D341Med (cell line): ENCODE measurements around the gene IL31RA.

ENCODE experiments used
- DNase-seq: peaks from one replicate; pipeline ENCODE4 v3.0.0; 2012; ENCODE audit warnings: low spot score

IL31RA gene

DNA sequence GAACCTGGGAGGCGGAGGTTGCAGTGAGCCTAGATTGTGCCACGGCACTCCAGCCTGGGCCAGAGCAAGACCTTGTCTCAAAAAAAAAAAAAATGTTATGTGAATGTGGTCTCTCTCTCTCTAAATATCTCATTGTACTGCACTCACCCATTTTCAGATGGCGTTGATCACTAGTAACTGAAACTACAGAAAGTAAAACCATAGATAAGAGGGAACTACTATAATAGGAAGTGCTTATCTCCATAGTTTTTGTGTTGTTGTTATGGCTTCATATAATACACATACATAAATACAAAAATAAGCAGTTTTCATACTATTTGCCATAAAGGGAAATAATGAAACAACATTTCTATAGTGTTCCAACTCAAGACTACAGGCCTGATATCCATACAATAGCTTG, 9.1 kb downstream of the IL31RA start:
- no peak for DNase-seq

DNA sequence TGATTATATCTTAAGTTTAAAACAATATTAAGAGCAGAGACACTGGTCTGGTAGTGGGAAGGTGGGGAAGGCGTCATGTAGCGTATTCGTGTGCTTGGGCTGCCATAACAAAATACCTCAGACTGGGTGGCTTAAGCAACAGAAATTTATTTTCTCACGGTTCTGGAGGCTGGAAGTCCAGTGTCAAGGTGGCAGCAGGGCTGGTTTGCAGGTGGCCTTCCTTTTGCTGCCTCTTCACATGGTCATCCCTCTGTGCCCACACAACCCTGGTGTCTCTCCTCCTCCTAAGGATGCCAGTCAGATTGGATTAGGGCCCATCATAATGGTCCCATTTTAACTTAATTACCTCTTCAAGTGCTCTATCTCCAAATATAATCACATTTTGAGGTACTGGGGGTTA, 9.6 kb downstream of the IL31RA start:
- DNase-seq: no peak

DNA sequence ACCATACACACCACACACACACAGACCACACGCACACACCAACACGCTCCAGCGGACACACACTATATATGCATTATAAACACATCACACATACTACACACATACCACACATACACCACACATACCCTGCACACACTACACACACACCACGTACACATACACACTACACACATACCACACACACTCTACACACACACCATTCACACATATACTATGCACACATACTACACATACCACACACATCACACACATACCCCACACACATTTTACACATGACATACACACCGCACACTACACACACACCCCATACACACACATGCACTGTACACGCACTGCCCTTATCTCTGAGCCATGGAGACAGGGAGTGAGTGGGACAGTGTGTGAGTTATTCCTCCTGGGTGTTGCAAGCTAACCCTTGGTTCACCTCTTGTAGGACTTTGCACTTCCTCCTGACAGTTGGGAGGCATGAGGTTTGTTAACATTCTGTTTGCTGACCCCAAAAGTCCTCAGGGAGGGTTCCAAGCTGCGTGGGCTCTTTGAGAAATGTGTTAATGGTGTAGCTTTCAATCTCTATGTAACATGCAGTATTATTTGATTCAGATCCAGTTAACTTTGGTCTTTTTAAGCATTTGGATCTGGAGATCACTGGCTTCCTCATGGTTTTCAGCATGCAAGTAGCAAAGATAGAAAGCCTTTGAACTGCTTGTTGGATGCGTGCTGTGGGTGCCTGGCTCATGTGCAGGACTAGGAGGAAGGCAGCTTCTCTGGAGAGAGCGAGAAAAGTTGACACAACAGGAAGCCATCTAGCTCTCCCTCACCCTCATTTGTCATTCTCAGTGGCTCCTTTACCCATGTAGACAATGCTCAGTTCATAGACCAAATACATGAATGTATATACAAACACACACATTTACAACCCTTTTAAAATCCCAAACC, 13.7 kb downstream of the IL31RA start:
- DNase-seq: no peak

DNA sequence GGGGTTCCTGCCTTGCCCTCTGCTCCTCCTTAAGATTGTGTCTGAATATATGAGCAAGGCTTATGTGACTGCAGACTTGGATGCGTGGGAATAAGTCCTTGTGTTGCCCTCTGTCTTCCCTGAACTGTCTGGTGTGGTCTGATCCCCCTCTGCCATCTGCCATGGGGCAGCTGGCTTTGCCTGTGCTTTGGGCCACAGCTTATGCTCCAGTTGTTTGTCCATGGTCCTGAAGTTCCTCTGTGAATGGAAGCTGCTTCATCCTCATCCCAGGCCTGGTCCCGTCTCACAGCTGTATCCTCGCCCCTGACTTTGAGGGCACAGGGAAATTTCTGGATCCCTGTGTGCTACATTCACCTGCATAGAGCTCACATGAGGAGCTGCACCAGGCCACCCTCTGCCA, 14.7 kb downstream of the IL31RA start:
- no peak for DNase-seq

DNA sequence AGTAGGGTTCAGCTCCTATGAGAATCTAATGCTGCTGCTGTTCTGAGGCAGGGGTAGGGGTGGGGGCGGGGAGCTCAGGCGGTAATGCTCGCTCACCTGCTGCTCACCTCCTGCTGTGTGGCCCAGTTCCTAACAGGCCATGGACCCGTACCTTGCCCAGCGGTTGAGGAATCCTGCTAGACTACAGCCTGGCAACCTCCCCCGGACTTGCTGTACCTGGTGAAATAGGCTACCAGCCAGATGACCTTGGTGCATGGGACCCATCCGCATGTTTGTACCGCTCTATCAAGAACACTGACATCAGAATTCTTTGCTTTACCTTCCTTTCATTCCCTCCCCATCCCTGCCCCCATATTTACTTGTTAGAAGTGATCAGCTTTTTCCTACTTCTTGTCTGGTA, 15.3 kb downstream of the IL31RA start:
- no peak for DNase-seq

DNA sequence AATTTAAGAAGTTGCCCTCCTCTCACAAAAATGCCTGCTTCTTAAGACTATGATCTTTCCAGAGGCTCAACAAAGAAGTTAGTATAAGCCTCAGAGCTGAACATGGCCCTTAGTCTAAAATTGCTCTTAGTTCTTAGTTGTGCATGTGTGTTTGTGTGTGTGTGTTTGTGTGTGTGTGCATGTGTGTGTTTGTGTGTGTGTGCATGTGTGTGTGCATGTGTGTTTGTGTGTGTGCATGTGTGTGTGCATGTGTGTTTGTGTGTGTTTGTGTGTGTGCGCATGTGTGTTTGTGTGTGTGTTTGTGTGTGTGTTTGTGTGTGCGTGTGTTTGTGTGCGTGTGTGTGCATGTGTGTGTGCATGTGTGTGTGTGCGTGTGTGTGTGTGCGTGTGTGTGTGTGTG, 15.8 kb downstream of the IL31RA start:
- DNase-seq: no peak

DNA sequence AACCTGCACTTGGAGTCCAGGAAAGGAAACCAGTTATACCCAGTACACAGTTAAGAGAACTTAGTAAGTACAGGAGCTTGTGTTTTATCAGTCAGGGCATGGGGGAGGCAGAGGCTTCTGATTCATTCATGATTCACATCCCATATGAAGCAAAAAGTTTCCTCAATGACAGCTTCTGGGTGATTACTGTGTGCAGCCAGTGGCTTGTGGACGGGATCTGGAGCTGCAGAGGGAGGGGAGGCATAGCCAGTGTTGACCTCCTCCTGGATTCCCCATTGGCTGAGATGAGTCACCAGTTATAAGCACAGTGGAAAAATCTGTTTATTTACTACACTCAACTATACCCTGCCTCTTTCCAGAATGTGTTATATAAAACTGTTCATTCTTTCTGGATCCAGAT, 17.7 kb downstream of the IL31RA start:
- DNase-seq: no peak

DNA sequence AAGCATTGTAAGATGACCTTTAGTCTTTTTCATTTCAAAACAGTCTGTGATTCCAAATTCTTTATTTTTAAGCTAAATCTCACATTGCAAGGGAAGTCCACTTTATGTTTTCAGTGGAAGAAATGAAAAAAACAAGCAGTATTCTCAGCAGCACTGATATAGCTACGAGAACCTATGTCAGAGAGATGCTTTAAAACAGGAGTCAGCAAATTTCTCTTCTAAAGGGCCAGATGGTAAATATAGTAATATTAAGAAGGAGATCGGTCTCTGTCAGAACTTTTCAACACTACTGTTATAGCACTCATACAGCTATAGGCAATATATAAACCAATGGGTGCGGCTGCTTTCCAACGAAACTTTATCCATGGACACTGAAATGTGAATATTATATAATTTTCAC, 18.7 kb downstream of the IL31RA start:
- no peak for DNase-seq

DNA sequence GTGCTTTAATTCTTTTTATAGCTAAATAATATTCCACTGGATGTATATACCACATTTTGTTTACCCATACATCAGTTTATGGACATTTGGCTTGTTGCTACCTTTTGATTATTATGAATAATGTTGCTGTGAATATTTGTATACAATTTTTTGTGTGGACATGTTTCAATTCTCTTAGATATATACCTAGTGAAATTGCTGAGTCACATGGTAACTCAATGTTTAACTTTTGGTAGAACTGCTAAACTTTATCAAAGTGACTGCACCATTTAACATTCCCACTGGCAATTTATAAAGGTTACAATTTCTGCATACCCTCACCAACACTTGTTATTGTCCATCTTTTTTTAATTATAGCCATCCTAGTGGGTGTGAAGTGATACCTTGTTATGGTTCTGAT, 22.1 kb downstream of the IL31RA start:
- no peak for DNase-seq

DNA sequence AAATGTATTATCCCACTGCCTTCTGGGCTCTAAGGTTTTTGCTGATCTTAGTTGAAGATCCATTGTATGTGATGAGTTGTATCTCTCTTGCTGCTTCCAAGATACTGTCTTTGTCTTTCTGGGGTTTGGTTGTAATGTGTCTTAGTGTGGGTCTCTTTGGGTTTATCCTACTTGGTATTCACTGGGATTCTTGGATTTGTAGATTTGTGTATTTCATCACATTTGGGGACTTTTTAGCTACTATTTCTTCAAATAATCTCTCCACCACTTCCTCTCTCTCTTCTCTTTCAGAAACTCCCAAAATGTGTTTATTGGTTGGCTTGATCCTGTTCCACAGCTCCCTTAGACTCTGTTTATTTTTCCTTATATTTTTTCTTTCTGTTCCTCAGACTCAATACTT, 26.5 kb downstream of the IL31RA start:
- no peak for DNase-seq

DNA sequence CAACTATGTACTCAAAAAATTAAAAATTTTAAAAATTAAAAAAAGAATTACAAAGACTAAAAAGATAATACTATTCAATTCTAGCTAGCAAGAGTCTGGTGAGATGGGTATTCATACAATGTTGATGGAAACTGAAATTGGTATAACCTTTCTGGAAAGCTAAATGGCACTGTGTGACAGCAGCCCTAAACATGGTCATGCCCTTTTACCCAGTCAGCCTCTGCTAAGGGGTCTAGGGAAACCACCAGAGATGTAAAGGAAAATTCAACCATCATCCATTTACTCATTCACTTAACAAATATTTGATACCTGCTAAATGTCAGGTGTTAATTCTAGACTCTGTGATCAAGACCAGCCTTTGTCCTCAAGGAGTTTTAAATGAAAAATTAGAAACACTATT, 29.3 kb downstream of the IL31RA start:
- no peak for DNase-seq

DNA sequence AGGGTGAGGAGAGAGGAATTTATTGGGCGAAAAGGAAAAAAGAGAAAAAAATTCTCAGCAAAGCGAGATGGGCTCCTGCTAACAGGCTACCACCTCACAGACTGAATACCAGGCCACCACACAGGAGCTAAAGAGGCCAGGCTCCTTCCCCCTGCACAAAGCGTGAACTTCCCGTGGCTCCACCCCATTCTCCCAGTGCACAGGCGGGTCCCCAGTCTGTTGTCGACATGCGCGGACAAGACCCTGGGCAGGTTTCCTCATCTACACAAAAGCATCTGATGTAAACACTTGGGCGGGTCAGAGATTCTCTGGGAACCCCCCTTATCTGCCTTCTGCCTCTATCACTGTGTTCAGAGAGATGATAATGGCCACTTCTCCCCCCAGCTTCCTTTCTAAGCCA, 34.2 kb downstream of the IL31RA start:
- no peak for DNase-seq

DNA sequence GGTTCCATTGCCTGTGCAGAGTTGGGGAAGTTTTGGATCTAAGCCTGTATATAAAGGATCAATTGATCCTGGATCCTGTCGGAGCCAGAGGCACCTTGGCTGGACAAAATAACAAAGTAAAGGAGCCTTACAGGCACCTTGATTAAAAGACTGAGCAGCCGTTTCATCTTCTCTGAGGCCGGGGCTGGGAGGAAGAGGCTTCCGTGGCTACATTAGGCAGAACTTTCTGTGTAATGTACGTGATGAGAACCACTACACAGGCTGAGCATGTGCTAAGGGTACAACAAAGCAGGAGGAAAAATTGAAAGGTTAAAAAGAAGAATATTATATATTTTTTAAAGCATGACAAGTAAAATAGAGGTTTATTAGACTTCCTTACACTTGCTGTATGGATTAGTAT, 37.0 kb downstream of the IL31RA start:
- no peak for DNase-seq

DNA sequence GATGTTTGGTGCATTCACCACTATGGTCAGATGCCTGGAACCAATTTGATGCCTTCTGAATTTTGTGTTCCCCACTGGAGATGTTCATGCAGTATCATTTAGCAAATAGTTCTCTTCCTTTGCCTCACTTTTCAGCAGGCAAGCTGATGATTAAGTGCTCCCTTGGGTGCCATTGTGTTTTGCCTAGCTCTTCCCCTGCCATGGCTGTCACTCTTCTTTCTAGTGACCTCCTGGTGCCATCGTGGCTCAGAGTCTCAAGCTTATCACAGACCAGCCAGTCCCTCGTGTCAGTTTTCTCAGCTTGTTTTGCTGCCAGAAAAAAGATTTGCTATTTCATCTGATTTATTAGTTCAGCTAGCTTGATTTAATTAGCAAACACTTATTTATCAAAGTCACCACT, 41.3 kb downstream of the IL31RA start:
- no peak for DNase-seq

DNA sequence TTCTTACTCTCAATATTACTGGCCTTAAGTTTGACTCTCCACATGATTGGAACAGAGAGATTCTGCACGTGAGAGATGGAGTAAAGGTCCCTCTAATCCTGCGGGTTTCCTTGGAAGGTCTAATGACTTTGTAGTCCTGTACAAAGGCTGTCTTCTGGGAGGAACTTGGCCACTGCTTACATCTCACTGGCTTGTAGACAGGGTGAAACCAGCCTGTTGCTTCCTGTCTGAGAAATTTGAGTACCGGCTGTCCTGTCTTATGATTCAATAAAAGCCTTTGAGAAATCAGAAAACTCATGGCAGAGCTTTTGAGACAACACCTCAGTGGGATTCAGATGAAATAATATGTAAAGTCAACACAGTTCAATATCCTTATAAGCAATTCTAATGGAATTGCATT, 43.0 kb downstream of the IL31RA start:
- DNase-seq: no peak

DNA sequence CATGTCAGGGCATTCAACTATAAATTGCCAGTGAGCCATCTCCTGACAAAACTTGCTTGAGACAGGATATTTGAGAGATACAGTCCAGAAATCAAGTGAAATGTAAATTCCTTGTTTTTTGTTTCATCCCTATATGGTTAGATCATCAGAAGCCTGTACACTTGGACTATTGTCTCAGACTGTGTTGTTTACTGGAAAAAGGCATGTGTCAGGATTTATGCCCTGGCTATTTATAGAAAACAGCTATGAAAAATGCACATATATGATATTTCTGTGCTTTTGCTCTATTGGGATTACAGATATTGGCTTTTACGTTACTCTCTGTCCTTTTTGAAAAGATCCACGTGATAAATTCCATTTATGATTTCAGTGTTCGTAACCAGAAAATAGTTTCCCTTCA, 44.2 kb downstream of the IL31RA start:
- no peak for DNase-seq

DNA sequence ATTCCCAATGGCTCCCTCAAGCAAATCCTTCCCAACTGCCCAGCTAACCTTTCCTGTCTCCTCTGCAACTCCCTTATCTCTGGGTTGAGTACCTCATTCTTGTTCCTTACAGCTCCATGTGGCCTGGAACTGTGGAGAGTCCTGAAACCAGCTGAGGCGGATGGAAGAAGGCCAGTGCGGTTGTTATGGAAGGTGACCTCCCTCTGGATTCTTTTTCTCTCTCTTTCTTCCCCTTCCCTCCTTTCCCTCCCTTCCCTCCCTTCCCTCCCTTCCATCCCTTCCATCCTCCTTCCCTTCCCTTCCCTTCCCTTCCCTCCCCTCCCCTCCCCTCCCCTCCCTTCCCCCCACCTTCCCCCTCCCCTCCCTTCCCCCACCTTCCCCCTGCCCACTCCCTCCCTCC, 45.1 kb downstream of the IL31RA start:
- no peak for DNase-seq

DNA sequence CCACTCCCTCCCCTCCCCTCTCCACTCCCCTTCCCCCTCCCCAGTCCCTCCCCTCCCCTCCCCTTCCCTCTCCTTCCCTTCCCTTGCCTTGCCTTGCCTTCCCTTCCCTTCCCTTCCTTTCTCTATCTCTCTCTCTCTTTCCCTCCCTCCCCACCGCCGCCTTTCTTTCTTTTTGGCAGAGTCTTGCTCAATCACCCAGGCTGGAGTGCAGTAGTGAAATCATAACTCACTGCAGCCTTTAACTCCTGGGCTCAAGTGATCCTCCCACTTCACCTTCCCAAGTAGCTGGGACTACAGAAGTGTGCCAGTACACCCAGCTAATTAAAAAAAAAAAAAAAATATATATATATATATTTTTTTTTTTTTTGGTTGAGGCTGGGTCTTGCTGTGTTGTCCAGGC, 45.5 kb downstream of the IL31RA start:
- no peak for DNase-seq

DNA sequence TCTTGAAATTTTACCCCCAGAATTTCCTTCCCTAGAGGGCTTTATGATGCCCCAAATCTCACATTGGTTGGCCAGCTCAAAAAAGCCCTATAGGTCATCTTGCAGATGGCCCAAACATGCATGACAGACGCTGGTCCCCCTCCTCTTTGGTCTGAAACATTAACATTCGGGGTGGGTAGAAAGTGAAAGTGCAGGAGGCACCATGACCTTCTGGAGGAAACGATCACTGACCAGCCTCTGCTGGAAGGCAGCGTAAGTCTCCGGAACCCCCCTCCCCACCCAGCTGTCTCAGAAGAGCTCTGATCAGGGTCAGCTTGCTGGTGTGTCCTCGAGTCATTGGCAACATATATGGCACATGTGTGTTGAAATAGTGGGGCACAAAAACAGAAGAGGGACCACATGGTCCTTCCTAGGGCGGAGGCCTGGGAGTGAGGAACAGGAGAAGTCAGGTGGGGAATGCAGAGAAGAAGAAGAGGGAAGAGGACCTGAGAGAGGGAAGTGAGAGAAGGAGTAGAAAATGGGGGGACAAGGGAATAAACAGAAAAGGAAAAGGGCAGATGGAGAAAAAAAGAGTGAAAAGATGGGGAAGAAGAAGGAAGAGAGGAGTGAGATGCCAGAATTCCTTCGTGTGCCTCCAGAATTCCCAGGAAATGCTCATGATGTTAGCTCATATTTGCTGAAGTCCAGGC, 46.2 kb downstream of the IL31RA start:
- no peak for DNase-seq

DNA sequence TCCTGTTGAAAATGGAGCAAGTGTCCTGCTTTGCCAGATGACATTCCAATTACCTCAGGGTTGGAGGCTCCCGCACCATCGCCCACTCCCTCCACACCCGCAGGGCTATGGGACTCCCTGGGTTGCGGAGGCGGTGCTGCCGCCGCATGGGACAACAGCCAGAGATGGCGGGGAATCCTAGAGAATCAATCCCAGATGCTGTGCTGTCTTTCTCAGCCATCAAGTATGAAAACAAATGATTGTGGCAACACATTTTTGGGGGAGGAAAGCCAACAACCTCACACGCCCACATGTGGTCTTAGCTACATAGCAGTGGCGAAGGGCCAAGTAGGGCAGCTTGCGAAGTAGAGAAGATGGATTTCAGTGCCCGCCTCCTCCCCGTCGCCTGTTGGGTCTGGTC, 46.7 kb downstream of the IL31RA start:
- DNase-seq: no peak

DNA sequence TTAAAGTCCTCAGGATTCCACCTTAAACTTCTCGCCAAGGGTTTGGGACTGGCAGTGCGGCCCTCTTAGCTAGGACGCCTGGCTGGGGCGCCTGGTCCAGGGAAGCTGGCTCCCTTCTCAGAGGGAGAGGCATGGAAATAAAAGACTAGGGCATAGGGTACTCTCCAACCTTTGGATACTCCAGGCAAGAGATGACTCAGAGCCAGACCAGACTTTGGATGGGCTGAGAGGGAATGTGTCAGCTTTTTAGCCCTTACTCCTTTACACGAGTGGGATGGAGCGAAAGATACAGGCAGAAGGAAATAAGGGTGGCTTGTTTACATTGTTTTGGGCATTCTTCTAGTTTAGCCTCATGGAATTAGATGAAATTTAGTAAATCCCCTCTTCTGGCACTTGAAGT, 48.2 kb downstream of the IL31RA start:
- no peak for DNase-seq

DNA sequence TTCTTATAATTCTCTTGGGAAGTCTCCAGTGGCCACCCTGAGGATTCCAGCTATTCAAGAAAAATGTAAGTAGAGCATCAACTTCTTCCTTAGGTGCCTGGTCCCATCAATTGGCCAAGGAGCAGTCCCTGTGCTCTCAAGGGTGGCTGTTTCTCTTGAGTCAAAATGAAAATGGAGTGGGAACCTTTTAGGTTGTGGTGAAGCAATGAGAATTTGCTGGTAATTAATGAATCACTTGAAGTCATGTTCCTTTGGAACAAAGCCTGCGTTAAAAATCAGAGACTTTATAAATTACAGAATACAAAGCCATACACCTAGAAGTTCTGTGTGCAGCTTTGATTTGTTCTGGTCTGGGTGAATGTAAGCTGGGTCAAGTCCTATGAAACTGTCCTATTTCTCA, 48.9 kb downstream of the IL31RA start:
- no peak for DNase-seq

DNA sequence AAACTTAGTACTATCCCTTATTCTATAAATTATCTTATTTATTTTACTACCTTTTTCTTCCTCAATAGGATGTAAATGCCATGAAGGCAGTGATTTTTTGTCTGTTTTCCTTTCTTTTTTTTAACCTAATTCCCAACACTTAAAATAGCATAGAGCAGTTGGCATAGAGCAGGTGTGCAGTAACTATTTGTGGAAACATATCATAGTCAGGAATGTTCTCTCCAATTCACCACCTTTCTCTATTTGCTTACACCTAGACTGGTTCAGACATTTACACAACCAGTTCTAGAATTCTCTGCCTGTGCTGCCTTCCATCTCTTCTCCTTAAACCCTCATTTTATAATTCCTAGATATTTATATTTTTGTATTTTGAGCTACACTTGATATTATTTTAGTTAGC, 49.6 kb downstream of the IL31RA start:
- DNase-seq: no peak

DNA sequence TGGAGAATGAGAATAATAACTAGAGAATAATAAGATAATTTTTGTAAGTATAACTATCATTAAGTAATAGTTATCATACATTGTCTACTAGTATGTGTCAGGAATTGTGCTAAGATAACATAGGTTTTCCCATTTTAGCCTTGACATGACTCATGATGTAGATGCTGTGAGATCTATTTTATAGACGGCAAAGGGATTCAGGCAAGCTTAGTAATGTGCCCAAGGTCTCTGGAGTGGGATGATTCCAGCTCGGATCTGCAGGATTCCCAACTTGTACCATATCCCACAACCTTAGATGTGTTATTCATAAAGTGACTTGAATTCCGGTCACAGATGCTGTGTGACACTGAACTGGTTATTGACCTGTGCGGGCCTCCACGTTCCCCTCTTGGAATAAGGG, 51.5 kb downstream of the IL31RA start:
- no peak for DNase-seq
